Limb (tissue), 2 donors: ENCODE measurements around the gene RAI1.
A peak's percentile ranks its signal among the peaks of the same experiment; 100 is the strongest.
"Not testable (repeated sequence)": the region's sequence is repeated elsewhere in the genome, so short reads cannot be mapped to it uniquely, and the experiment has no call there.

Experiments
- DNase-seq, 2 donors: peaks; one replicate each; pipeline ENCODE4 v3.0.0-alpha.2; 2016; ENCODE audit errors: extremely low spot score in 2 of 2

The RAI1 gene, protein sequence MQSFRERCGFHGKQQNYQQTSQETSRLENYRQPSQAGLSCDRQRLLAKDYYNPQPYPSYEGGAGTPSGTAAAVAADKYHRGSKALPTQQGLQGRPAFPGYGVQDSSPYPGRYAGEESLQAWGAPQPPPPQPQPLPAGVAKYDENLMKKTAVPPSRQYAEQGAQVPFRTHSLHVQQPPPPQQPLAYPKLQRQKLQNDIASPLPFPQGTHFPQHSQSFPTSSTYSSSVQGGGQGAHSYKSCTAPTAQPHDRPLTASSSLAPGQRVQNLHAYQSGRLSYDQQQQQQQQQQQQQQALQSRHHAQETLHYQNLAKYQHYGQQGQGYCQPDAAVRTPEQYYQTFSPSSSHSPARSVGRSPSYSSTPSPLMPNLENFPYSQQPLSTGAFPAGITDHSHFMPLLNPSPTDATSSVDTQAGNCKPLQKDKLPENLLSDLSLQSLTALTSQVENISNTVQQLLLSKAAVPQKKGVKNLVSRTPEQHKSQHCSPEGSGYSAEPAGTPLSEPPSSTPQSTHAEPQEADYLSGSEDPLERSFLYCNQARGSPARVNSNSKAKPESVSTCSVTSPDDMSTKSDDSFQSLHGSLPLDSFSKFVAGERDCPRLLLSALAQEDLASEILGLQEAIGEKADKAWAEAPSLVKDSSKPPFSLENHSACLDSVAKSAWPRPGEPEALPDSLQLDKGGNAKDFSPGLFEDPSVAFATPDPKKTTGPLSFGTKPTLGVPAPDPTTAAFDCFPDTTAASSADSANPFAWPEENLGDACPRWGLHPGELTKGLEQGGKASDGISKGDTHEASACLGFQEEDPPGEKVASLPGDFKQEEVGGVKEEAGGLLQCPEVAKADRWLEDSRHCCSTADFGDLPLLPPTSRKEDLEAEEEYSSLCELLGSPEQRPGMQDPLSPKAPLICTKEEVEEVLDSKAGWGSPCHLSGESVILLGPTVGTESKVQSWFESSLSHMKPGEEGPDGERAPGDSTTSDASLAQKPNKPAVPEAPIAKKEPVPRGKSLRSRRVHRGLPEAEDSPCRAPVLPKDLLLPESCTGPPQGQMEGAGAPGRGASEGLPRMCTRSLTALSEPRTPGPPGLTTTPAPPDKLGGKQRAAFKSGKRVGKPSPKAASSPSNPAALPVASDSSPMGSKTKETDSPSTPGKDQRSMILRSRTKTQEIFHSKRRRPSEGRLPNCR (N-terminal part only)

DNA sequence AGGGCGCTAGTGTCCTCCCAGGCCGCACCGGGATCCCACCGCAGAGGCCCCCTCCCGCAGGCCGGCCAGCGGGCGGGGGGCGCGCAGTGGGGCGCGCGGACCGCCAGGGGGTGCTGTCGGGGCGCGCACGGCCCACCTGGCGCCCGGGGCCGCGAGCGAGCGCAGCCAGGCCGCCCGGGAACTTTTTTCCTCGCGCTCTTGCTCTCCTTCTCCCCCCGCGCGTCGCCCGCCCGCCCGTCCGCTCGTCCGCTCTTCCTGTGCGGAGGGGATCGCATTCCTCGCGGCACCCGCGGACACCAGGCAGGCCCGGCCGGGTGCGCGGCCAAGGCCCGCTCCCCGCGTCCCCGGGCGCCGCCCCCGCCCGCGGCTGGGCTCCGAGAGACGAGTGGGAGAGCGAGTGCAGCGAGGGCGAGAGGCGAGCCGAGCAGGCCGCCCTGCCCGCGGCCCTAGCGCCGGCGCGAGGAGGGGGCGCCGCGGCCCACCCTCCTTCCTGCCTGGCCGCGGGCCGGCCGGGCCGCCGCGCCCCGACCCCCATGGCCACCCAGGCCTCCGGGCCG is at the start of gene RAI1:
Gene RAI1, plus strand, starts transcription at position 272 of the 557 bp plus-strand sequence. CDS start 111,491 bp downstream, outside the sequence.
- peak; percentile 85 to 92 for DNase-seq

DNA sequence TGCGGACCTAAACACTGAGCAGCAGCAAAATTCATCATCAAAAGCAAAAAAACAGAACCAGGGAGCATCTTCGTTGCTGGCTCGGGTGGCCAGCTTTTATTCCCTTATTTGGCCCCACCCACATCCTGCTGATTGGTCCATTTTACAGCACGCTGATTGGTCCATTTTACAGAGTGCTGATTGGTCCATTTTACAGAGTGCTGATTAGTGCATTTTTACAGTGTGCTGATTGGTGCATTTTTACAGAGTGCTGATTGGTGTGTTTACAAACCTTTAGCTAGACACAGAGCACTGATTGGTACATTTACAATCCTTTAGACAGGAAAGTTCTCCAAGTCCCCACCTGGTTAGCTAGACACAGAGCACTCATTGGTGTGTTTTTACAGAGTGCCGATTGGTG is 48.6 kb upstream of the RAI1 start:
- not testable (repeated sequence) for DNase-seq

DNA sequence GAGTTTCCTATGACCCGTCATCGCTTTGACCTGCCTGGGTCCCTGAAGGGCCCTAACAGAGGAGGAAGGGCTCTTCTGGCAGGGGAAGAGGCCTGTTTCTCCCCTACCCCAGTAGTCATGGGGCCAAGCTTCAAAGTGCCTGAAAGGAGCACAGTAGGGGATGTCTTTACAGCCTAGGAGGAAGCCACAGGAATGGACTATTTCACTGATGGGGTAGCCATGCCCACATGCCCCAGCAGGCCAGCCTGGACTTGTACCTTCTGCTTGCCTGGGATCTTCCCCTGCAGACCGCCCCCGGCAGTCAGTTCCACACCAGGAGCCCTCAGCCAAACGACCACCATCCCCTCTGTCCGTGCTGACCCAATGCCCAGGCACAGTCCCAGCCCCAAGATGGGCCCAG is 47.9 kb upstream of the RAI1 start:
- no peak for DNase-seq

DNA sequence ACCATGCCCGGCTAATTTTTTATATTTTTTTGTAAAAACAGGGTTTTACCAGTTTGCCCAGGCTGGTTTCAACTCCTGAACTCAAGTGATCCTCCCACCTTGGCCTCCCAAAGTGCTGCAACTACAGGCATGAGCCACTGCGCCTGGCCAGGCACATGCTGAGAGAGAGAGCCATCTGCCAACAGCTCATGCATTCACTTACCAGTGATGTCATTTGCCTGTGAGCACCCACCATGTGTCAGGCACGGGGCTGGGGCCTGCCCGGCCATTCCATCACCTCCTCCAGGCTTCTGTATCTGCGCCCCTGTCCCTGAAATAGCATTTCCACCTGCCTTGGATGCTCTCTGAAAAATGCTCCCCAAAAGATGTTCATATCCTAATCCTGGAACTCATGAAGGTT is 46.1 kb upstream of the RAI1 start:
- no peak for DNase-seq

DNA sequence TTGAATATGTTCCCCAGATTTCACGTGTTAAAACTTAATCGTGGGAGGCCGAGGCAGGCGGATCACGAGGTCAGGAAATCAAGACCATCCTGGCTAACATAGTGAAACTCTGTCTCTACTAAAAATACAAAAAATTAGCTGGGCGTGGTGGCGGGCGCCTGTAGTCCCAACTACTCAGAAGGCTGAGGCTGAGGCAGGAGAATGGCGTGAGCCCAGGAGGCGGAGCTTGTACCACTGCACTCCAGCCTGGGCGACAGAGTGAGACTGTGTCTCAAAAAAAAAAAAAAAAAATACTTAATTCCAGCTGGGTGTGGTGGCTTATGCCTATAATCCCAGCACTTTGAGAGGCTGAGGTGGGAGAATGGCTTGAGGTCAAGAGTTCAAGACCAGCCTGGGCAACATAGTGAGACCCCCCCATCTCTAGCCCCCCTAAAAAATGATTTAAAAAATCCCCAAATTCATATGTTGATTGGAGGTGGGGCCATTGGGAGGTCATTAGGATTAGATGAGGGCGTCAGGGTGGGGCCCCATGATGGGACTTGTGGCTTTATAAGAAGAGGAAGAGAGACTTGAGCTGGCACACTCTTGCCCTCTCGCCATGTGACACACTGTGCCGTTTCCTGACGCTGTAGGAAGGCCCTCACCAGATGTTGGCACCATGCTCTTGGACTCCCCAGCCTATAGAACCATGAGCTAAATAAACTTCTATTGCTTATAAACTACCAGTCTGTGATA is 45.6 kb upstream of the RAI1 start:
- not testable (repeated sequence) for DNase-seq

DNA sequence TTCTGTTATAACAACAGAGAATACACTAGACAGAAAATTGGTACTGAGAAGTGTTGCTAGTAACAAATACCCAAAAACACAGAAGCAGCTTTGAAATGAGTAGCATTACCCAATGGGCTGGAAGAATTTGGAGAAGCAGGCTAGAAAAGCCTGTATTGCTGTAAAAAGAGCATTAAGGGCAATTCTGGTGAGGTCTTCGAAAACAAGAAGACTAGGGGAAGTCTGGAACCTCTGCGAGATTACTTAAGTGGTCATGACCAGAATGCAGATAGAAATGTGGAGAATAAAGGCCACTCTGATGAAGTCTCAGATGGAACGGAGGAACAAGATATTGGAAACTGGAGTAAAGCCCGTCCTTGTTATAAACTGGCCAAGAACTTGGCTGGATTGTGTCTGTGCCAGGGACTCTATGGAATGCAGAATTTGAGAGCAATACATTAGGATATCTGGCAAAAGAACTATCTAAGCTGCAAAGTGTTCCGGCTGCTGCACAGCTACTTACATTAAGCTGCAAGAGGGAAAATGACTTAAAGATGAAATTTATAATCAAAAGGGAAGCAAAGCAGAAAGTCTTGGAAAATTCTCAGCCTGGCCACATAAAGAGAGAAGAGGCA is 44.9 kb upstream of the RAI1 start:
- peak in 1 of 2 donors; percentile 61 for DNase-seq

DNA sequence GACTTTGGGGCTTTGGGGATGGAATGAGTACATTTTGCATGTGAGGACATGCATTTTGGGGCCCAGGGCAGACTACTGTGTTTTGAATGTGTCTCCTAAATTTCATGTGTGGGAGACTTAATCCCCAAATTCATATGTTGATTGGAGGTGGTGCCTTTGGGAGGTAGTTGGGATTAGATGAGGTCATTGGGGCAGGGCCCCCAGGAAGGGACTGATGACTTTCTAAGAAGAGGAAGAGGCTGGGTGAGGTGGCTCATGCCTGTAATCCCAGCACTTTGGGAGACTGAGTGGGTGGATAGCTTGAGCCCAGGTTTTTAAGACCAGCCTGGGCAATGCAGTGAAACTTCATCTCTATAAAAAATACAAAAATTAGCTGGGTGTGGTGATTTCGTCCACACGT is 42.8 kb upstream of the RAI1 start:
- DNase-seq: no peak

DNA sequence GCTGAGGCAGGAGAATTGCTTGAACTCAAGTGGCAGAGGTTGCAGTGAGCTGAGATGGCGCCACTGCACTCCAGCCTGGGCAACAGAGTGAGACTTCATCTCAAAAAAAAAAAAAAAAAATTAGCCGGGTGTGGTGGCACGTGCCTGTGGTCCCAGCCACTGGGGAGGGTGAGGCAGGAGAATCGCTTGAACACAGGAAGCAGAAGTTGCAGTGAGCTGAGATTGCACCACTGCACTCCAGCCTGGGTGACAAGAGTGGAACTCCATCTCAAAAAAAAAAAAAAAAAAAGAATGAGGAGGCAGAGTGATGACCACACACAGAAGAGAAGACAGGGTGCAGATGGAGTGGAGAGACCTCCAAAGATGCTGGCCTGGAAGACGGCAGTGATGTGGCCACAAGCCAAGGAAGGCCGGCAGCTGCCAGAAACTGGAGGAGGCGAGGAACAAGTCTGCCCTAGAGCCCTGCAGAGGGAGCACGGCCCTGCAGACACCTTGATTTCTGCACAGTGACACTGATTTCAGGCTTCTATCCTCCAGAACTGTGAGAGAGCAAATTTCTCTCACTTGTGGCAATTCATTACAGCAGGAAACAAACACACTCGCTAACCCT is 41.5 kb upstream of the RAI1 start:
- not testable (repeated sequence) for DNase-seq

DNA sequence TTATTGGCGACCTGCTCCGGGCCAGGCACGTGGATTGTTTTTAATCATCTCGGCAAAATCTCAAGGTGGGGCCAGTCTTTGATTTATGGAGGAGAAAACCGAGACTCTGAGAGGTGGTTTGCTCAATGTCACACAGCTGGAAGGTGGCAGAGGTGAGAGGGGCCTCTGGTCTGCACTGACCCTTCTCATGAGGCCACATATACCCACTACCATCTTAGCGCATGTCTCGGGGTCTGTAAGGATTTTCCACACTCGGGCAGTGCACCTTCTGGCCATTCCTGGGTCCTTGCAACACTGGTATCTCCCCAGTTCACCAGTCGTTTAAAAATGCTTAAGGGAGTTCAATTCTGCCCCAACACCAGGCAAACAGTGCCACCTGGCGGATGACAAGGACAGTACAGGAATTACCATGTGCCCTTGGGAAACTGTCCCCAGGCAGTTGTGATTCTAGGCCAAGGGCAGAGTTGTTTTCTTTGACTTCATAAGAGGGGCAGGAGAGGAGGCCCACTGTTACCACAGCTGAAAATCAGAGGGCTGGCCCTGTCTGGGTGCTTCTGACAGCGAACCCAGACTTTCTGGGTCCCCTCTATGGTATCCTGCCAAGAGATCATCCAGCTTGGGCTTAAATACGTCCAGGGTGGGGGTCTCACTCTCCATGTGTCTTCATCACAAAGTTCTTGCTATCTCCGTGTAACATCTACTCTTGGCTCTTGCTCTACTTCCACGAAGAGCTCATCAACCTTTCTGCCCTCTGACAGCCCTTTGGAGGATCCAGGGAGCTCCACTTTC is 39.4 kb upstream of the RAI1 start:
- DNase-seq: peak; percentile 73 to 83

DNA sequence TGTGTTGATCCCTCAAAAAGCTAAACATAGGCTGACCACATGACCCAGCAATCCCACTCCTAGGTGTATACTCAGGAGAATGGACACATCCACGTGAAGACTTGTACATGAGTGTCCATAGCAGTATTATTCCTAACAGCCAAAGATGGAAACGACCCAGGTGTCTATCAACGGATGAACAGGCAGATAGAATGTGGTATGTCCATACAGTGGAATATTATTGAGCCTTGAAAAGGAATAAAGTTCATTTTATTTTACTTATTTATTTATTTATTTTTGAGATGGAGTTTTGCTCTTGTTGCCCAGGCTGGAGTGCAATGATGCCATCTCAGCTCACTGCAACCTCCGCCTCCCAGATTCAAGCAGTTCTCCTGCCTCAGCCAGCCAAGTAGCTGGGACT is 36.1 kb upstream of the RAI1 start:
- not testable (repeated sequence) for DNase-seq

DNA sequence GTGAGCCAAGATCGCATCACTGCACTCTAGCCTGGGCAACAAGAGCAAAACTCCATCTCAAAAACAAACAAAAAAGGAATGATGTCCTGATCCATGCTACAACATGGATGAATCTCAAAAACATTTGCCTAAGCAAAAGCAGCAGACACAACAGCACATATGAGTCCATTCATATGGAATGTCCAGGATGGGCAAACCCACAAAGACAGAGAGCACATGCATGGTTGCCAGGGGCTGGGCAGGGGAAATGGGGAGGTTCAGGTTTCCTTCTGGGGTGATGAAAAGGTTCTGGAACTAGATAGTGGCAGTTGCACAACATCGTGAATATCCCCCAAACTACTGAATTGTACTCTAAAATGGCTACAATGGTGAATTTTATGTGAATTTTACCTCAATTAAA is 35.3 kb upstream of the RAI1 start:
- no peak for DNase-seq

DNA sequence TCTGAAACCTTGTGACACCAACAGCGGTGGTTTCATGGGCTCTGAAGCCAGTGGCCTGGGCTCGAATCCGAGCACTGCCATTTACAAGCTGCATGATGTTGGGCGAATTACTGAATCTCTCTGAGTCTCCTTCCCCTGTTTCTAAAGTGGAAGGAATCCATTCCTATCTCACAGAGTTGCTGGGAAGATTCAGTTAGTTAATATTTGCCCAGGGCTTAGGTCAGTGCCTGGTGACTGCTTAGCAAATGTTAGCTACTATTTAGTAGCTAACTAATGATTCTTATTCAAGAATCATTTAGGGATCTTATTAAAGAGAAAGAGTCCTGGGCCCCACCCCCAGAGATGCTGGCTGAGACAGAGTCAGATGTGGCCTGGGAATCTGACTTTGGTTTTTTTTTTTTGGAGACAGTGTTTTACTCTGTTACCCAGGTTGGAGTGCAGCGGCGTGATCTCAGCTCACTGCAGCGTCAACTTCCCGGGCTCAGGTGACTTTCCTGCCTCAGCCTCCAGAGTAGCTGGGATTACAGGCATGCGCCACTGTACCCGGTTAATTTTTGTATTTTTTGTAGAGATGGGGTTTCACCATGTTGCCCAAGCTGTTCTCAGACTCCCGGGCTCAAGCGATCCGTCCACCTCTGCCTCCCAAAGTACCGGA is 33.6 kb upstream of the RAI1 start:
- DNase-seq: no peak

DNA sequence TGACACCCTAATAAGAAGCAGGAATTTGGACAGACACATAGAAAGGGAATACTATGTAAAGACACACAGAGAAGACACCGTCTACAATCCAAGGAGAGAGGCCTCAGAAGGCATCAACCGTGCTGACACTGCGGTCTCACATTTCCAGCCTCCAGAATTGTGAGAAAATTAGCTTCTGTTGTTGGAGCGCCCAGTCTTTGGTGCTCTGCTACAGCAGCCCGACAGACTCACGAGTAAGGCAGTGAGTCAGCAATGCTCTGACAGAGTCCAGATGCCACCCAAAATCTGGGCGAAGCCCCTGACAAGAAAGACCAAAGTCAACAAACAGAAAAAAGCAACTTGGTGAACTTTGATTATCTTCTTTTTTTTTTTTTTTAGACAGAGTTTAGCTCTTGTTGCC is 32.5 kb upstream of the RAI1 start:
- DNase-seq: no peak

DNA sequence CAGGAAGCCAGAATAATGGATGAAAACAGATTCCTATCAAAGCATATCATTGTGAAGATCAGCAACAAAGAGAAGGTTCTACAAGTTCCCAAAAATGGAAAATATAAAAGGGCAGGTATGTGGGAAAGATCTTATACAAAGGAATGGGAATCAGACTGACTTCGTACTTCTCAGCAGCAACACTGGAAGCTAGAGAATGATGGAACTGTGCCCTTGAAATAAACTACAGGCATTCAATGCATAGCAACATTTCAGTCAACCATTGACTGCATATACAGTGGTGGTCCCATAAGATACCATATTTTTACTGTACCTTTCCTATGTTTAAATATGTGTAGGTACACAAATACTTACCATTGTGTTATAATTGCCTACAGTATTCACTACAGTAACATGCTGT is 30.3 kb upstream of the RAI1 start:
- DNase-seq: no peak

DNA sequence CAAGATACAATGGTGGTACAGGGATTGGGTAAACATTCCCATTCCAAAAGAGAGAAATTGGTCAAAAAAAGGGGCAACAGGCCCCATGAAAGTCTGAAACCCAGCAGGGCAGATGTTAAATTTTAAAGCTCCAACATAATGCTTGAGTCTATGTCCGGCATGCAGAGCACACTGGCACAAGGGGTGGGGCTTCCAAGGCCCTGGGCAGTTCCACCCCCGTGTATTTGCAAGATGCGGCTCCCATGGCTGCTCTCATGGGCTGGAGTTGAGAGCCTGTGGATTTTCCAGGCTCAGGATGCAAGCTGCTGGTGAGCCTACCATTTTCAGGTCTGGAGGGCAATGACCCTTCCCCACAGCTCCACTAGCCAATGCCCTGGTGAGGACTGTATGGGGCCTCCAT is 27.9 kb upstream of the RAI1 start:
- no peak for DNase-seq

DNA sequence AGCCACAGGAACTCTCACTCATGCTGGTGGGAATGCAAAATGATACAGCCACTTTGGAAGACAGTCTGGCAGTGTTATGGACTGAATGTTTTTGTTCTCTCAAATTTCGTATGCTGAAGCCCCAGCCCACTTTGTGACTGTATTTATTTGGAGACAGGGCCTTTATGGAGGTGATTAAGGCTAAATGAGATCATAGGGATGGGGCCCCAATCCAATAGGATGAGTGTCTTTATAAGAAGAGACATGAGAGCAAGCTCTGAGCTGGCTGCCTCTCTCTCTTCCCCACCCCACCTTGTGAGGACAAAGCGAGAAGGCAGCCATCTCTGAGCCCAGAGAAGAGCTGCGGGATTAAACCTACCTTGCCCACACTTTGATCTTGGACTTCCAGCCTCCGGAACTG is 21.9 kb upstream of the RAI1 start:
- no peak for DNase-seq

DNA sequence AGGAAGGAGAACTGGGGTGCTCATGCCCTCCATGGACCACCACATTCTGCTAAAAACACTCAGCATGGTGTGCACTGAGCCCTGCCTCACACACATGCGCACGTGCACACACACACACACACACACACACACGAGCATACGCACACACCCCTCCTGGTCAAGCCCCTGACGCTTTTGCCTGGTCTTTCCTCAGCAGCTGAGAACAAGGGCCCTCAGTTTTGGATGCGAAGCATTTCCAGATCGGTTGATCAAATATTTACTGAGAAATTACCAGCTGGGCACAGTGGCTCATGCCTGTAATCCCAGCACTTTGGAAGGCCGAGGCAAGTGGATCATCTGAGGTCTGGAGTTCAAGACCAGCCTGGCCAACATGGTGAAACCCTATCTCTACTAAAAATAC is 20.1 kb upstream of the RAI1 start:
- no peak for DNase-seq

DNA sequence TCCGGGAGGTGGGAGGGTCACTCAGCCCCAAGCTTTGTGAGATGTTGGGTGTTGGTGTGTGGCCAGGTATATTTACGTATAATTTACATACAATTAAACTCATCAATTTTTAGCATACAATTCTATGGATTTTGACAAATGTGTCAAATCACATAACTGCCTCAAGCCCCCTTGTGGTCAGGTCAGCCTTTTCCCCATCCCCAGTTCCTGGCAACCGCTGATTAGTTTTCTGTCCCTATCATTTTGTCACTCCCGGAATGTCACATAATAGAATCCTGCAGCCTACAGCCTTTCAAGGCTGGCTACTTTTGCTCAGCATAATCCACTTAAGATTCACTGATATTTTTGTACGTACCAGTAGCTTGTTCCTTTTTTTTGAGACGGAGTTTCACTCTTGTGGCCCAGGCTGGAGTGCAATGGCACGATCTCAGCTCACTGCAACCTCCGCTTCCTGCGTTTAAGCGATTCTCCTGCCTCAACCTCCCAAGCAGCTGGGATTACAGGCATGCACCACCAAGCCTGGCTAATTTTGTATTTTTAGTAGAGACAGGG is 19.3 kb upstream of the RAI1 start:
- DNase-seq: no peak
